Activated CD8-positive, alpha-beta memory T cell treated with anti-CD3 and anti-CD28 coated beads, Interleukin-2, amount 50 U/mL, for 24 hours (primary cell): ENCODE data around the gene HOTAIR.

Source experiments
- DNase-seq: peaks from one replicate; pipeline ENCODE4 v3.0.0-alpha.2; 2020; ENCODE audit errors: extremely low read depth

HOTAIR gene

GRCh38 chr12:53928054-53928835, 46.5 kb downstream of the HOTAIR start:
- DNase-seq, result no peak

GRCh38 chr12:53927220-53928029, 47.3 kb downstream of the HOTAIR start:
- DNase-seq, result no peak

- DNase-seq, result no peak
Observed at GRCh38 chr12:53924521-53925405, 50.0 kb downstream of the HOTAIR start.

- no peak for DNase-seq
Observed at GRCh38 chr12:53916788-53917655, 57.7 kb downstream of the HOTAIR start.
